ENCODE measurements around the gene APOC3. TPM values are rescaled to one million over a fixed set of nuclear protein-coding genes. Genes with fewer than 3 reads are reported as not detected.
"Not testable (repeated sequence)": the region's sequence is repeated elsewhere in the genome, so short reads cannot be mapped to it uniquely, and the experiment has no call there.

The APOC3 gene
- total RNA-seq, 1 donor from 2014 or later, result 0.46 TPM

GRCh38 chr11:116825854-116826750 is 3.6 kb upstream of the APOC3 start:
- DNase-seq (no peak), ATAC-seq (ENCODE audit: poor library complexity) (no peak)
- intact Hi-C loops (cut with DNase I), result no loop called here

DNA sequence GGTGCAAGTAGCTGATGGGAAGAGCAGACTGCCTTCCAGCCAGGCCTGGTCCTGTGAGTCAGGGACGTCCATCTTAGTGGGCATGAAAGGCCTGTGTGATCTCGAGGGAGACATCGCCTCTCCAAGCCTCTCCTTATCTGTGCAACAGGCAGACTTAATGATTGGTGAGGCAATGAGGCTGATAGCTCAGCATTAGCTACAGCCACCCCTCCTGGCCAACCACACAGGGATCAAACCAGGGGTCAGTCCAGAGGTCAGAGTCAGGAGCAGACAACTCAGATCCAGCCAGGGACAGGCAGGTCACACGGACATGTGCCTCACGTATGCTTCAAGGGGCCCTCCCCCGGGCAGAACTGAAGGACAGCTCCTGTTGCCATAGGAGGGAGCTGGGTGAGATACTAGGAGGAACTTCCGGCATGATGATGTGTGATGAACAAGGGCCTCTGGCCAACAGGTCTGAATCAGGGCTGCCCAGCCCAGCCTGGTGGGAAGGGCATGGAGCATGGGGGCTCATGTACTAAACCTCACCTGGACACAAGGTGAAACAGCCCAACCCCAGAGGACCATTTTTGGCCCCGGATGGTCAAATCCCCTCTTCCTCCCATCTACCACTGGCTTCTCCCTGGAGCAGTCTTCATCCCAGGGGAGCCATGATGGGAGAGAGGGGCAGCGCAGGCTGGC is 2.8 kb upstream of the APOC3 start:
- intact Hi-C loops (cut with DNase I), result no loop called here
- ATAC-seq (ENCODE audit: poor library complexity), result no peak
- no peak for DNase-seq

DNA sequence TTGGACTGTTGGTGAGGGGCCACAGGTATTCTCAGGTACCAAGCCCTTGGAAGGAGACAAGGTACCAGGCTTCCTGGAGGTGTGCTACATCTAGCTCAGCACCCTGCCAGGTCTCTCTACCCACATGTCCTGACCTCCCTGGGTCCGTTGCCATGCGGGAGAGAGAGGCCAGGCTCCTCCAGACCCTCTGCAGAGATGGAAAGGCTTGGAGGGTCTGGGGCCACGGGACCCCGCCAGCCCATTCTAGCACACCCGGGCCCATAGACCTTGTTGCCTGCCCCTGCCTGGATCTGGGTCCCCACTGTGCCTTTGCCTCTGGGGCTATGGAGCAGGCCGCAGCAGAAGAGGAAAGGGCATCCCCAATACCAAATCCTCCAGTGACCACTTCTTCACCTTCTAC is 2.2 kb upstream of the APOC3 start:
- no peak for ATAC-seq (ENCODE audit: poor library complexity)
- intact Hi-C loops (cut with DNase I), result no loop called here
- no peak for DNase-seq

DNA sequence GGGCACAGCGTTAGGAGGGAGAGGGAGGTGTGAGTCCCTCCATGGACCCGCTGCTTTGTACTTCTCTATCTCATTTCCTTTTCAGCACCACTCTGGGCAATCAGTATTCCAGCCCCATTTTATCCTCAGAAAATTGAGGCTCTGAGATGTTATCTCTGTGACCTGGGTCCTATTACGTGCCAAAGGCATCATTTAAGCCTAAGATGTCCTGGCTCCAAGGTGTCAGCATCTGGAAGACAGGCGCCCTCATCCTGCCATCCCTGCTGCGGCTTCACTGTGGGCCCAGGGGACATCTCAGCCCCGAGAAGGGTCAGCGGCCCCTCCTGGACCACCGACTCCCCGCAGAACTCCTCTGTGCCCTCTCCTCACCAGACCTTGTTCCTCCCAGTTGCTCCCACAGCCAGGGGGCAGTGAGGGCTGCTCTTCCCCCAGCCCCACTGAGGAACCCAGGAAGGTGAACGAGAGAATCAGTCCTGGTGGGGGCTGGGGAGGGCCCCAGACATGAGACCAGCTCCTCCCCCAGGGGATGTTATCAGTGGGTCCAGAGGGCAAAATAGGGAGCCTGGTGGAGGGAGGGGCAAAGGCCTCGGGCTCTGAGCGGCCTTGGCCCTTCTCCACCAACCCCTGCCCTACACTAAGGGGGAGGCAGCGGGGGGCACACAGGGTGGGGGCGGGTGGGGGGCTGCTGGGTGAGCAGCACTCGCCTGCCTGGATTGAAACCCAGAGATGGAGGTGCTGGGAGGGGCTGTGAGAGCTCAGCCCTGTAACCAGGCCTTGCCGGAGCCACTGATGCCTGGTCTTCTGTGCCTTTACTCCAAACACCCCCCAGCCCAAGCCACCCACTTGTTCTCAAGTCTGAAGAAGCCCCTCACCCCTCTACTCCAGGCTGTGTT is 829 bp upstream of the APOC3 start:
- ATAC-seq (ENCODE audit: poor library complexity) (no peak), DNase-seq (no peak)
- intact Hi-C loops (cut with DNase I), result no loop called here

DNA sequence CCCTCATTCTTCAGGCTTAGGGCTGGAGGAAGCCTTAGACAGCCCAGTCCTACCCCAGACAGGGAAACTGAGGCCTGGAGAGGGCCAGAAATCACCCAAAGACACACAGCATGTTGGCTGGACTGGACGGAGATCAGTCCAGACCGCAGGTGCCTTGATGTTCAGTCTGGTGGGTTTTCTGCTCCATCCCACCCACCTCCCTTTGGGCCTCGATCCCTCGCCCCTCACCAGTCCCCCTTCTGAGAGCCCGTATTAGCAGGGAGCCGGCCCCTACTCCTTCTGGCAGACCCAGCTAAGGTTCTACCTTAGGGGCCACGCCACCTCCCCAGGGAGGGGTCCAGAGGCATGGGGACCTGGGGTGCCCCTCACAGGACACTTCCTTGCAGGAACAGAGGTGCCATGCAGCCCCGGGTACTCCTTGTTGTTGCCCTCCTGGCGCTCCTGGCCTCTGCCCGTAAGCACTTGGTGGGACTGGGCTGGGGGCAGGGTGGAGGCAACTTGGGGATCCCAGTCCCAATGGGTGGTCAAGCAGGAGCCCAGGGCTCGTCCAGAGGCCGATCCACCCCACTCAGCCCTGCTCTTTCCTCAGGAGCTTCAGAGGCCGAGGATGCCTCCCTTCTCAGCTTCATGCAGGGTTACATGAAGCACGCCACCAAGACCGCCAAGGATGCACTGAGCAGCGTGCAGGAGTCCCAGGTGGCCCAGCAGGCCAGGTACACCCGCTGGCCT is 641 bp downstream of the APOC3 start:
- intact Hi-C loops (cut with DNase I), result no loop called here
- no peak for ATAC-seq (ENCODE audit: poor library complexity)
- DNase-seq, result no peak

- DNase-seq (no peak), ATAC-seq (ENCODE audit: poor library complexity) (no peak)
- intact Hi-C loops (cut with DNase I), result no loop called here
Measured at GRCh38 chr11:116831790-116832349, 2.2 kb downstream of the APOC3 start.

GRCh38 chr11:116832350-116833290 is 2.9 kb downstream of the APOC3 start:
- no peak for ATAC-seq (ENCODE audit: poor library complexity)
- DNase-seq, result no peak
- intact Hi-C loops (cut with DNase I), result no loop called here

DNA sequence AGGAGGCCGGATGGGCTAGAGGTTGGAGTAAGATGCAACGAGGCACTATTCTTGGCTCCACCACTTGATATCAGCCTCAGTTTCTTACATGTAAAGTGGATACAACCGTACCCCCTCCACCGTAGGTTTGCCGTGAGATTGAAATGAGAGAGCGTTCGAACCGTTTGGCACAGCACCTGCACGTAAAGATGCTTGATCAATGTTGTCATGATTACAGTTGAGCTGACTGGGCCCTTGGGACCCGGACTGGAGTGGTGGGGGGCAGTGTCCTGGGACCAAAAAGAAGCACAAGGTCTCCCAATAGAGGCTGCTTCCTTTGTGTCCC is 3.7 kb downstream of the APOC3 start:
- intact Hi-C loops (cut with DNase I), result no loop called here
- DNase-seq, result no peak
- no peak for ATAC-seq (ENCODE audit: poor library complexity)

DNA sequence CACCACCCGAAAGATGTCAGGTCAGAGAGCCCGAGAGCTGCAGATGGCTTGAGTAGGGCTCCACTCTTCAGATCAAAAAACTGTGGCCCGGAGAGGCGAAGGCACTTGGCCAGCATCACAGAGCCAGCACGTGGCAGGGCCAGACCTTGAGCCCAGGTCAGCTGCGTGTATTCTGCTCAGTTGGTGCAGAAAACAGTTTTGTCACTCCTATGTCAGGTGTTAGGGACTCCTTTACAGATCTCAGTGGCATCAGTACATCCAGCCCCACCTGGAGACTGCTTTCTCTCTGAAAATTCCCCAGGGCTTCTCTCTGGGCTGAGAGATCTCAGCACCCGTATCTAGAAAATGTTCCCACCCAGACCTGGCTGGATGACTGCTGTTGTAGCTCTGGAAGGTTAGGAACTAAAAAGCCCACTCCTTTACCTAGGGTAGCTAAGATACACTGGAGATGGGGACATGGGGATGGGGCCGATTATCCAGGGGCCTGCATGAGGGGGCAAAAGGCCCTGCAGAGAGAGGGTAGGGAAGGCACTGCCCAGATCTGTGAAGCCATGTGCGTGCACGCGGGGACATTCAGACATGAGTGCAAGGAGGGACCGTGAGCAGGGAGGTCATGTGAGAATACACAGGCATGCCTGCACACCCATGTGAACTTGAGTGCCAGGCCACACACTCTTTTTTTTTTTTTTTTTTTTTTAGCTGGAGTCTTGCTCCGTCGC is 4.3 kb downstream of the APOC3 start:
- ATAC-seq (ENCODE audit: poor library complexity) (no peak), DNase-seq (no peak)
- intact Hi-C loops (cut with DNase I), result no loop called here

- ATAC-seq (ENCODE audit: poor library complexity); intact Hi-C loops (cut with DNase I); DNase-seq: not testable (repeated sequence)
Measured at GRCh38 chr11:116834535-116835041, 4.9 kb downstream of the APOC3 start.

- no peak for DNase-seq
- intact Hi-C loops (cut with DNase I), result no loop called here
- ATAC-seq (ENCODE audit: poor library complexity), result peak; percentile 52
Measured at GRCh38 chr11:116835042-116835772, 5.5 kb downstream of the APOC3 start.

GRCh38 chr11:116835791-116836631 is 6.3 kb downstream of the APOC3 start:
- intact Hi-C loops (cut with DNase I), result no loop called here
- peak; percentile 96 for DNase-seq
- ATAC-seq (ENCODE audit: poor library complexity), result peak; percentile 91

GRCh38 chr11:116836632-116836991 is 6.9 kb downstream of the APOC3 start:
- no peak for ATAC-seq (ENCODE audit: poor library complexity)
- intact Hi-C loops (cut with DNase I), result no loop called here
- no peak for DNase-seq

DNA sequence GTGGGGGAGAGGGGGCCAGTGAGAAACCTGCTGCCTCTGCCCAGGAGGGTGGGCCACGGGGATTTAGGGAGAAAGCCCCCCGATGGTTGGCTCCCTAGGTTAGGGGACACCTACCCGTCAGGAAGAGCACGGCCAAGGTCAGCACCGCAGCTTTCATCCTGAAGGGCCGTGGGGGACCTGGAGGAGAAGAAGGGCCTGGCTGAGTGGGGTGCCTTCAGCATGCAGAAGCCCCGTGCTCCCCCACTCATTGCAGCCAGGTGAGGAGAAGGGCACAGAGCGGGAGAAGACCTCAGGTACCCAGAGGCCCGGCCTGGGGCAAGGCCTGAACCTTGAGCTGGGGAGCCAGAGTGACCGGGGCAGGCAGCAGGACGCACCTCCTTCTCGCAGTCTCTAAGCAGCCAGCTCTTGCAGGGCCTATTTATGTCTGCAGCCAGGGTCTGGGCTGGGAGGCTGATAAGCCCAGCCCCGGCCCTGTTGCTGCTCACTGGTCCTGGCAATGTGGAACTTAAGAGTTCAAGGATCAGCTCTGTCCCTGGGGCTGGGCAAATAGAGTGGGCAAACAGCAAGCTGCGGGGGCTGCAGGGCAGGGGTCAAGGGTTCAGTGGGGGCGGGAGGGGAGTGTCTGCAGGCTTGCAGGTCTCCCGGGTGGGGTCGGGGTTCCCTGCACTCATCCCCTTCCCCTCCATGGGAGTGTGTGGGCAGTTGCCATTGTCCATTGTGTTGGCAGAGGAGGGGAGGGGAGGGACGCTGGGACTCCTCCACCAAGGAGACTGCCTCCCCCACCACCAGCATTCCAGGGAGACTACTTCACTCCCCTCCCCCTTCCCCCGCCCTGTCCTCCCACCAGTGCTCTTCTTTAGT is 7.8 kb downstream of the APOC3 start, which contains the start of gene APOA1:
APOA1 (minus strand) TSS at position 392 of the 861 bp plus-strand sequence; CDS start at position 157, 235 bp downstream.
- no peak for ATAC-seq (ENCODE audit: poor library complexity)
- intact Hi-C loops (cut with DNase I), result no loop called here
- DNase-seq, result no peak

Data from Right ventricle myocardium superior (tissue), 1 donor.